HG02943 (cell line): ENCODE data around the gene ARHGAP6.

Experiments used
- ATAC-seq: cut with Tn5 transposase; IDR thresholded peaks from one replicate; pipeline ENCODE4 v1.9.1; 2021; ENCODE audit warnings: mild to moderate bottlenecking, low read depth, moderate library complexity; ENCODE audit not compliant: unreplicated experiment

The ARHGAP6 gene

GRCh38 chrX:11434607-11435006 lies 231.1 kb downstream of the ARHGAP6 start:
- no peak for ATAC-seq

GRCh38 chrX:11431786-11432185 lies 233.9 kb downstream of the ARHGAP6 start:
- no peak for ATAC-seq

- no peak for ATAC-seq
Observed at GRCh38 chrX:11430271-11430670, 235.4 kb downstream of the ARHGAP6 start.

DNA sequence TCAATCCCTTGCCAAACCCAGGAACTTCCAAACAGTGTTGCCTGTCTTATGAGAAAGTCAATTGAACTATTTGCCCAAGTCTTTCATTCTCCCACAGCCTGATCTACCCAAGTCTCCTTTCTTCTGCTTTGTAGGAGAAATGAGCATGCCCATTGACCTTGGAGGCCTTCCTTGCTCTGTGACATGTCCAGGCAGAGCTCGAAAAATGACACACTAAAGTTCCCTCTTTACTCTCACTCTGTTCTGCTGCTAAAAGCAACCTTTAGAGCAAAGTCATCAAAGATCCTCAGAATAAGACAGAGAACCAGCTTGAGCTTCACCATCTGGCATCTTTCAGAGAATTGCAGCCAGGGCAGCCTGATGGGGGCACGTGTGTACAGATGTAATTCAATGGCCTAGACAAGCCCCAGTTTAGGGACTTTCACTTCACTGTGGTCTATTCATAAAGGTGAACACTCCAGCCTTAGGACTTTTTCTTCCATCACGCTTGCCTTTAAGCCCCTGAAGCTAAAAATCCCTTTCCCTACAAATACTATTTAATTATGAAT lies 236.1 kb downstream of the ARHGAP6 start:
- ATAC-seq: no peak

DNA sequence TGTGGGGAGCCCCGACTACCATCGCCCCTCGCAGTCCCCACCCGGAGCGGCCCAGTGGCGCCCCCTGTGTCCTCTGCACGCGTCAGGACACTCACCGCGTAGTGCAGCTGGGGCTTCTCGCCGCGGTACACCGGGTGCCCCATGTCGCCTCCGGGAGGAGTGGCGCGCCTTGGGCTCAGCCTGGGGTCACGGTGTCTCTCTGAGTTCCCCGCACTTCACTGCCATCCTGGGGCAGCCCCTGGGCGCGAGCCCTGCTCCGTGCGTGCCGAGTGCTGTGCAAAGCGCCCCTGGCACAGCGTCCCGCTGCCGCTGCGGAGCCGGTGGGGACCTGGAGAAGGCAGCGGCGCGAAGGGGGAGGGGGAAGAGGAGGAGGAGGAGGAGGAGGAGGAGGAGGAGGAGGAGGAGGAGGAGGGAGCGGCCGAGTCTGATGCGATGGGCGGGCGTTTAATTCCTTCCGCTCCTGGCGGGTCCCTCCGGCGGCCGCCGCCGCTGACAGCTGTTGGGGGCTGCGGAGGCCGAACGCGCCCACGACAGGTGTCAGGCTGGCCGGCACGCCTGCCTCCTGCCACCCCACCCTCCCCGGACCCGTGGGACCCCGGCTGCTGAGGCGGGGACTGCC lies 238.2 kb downstream of the ARHGAP6 start:
- ATAC-seq: no peak

GRCh38 chrX:11426712-11427452 lies 238.8 kb downstream of the ARHGAP6 start:
- no peak for ATAC-seq

DNA sequence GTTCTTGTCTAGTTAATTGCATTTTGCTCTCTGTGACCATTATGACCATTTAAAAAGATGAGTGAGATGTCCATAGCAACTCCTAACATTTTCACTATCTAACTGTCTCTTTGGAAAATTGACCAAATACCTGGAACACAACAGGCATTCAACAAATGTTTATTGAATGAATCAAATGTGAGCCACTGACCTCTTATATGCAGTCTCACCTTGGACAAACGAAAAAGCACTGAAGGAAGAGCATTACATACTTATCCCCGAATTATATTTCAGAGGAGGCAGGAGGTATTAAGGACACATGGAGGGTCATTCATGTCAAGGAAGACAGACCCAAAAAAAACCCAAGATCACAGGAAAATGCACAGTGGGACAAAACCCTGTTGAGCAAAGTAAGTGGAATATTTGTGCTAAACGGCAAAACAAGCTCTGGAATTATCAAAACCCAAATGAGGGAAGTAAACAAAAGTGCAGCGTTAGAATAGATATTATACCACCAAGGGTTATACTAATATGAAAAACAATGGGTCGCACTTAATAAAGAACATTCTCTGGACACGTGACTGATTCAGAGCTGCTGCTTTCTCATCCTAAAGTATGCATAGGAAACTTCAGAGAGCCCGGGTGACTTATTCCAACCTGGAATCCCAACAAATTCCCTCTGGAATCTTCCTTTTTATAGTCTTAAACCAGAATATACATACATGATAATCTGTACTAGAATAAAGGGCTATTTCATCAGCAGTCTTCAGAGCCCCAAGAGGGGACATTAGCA lies 240.6 kb downstream of the ARHGAP6 start:
- ATAC-seq: no peak

GRCh38 chrX:11423949-11424348 lies 241.8 kb downstream of the ARHGAP6 start:
- ATAC-seq: no peak

DNA sequence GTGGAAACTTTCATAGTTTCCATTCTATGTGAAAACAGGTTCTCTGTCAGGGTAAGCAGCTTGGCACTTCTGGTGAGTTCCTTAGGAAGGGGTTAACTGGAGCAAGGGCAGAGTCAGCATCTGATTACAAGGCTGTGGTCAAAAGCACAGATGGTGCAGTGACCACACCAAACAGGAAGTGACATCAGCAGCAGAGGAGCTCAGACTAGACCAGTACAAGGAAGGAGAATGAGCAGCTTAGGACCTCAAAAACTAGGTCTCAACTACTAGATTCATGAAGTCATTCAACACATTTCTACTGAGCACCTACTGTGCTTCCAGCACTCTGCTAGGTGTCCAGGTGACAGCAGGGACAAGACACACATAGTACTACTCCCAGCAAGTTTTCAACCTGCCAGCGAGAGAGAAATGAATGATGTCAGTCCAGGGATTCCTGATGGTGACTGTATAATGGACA lies 242.3 kb downstream of the ARHGAP6 start:
- ATAC-seq: peak; percentile 95

DNA sequence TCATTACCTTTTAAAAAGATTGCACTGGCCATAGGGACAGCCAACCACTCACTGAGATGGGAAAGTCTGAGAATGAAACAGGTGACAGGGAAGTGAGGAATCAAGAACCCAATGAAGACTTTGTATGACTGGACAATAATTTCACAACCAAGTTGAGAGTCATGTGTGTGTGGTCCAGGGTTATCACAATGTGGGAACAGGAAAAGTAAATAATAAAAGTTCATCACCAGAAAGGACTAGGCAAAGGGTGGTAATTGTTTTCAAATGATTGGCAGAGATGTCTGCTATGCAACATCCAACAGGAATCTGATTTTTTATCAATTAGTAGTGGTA lies 243.2 kb downstream of the ARHGAP6 start:
- ATAC-seq: no peak

DNA sequence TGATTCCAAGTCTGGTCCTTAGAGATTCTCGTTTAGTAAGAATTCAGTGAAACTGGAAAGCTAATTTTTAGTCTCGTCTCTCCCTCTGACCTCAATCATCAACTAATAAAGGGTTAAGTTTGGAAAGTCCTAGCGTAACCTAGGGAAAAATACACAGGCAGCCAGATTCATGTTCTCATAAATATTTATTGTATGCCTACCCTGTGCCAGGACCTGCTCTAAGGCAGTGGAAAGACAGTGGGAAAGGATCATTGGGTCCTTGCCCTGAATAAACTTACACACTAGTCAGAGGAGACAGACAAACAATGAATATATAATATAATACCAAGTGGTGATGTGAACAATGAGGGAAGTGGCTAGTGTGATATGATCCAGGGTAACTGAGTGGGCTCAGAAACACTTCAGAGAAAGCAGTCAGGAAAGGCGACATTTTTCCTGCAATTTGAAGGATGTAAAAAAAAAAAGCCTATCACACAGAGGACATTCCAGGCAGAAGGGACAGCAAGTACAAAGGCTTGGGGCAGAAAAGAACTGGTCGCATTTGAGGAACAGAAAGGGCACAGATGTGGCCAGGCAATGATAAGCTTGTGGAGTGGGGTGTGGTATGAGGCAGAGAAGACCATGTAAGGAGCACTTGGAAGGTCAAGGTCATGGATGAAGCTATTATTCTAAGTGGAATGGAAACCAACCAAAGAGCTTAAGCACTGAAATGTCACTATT lies 243.8 kb downstream of the ARHGAP6 start:
- no peak for ATAC-seq

DNA sequence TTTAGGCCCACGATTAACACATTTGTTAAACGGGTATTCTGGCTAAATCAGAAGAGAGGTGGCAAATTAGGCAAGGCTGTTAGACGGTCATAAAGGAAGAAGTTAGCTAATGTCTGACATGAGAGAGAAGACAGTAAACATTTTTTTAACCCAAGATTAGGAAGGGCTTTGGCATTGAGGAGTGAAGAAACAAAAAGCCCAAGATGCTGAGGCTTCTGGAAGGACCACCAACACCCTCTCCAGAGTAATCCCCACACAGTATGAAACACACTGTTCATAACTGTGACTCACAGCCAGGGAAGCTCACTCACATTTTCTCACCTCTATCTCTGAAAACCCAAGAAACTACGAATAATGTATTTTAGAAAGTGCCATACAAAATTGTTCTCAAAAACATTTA lies 244.9 kb downstream of the ARHGAP6 start:
- no peak for ATAC-seq

DNA sequence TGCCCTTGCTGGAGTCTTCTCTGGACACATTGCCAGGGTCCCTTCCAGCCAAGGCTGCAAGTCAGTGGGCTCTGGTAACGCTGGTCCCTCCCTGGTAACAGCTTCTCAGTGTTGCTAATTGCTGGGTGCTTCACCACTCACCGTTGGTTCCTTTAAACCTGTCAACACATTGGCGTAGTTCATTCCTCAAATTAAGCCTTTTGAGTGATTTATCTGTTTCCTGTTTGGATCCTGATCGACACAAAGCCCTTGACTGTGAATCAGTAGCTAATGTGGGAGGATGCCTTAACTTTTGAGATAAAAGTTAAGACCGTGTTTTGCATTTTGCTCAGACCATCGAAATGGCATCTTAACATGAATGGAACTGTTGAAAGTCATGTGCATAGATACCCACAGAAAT lies 246.6 kb downstream of the ARHGAP6 start:
- ATAC-seq: no peak

GRCh38 chrX:11416600-11416999 lies 249.1 kb downstream of the ARHGAP6 start:
- no peak for ATAC-seq

- no peak for ATAC-seq
Observed at GRCh38 chrX:11414091-11414490, 251.6 kb downstream of the ARHGAP6 start.

GRCh38 chrX:11412715-11413623 lies 252.8 kb downstream of the ARHGAP6 start:
- no peak for ATAC-seq

DNA sequence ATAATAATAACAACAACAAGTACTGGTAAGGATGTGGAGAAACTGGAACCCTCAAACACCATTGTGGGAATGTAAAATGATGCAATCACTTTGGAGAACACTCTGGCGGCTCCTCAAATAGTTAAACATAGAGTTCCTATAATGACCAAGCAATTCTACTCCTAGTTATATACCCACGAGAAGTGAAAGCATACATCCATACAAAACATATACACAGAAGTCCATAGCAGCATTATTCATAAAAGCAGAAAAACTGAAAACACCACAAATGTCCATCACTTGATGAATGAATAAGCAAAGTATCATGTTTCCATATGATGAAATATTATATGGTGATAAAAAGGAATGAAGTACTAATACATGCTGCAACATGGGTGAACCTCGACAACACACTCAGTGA lies 255.8 kb downstream of the ARHGAP6 start:
- no peak for ATAC-seq

- ATAC-seq: no peak
Observed at GRCh38 chrX:11408783-11409182, 256.9 kb downstream of the ARHGAP6 start.

GRCh38 chrX:11408109-11408405 lies 257.7 kb downstream of the ARHGAP6 start:
- ATAC-seq: no peak
